ENCODE results near the gene FSTL1.

DNA sequence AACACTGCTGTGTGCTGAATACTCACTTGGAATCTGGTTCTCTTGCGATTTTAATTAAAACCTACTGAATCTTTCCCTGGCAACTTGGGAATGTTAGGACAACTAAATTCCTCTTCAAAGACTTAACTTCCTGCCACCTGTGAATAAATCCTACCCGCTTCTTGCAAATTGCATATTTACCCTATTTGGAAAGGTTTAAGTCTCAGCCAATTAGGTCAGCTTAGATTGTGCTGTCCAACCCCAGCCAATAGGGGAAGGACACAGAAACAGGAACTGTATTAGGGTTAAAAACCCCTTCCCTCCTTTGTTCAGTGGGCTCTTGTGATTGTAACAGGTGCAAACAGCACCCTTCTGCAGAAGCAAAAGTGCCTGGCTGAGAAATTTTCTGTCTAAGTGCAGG is 38.6 kb upstream of the FSTL1 start:
- TF ChIP-seq, protein P1, sequence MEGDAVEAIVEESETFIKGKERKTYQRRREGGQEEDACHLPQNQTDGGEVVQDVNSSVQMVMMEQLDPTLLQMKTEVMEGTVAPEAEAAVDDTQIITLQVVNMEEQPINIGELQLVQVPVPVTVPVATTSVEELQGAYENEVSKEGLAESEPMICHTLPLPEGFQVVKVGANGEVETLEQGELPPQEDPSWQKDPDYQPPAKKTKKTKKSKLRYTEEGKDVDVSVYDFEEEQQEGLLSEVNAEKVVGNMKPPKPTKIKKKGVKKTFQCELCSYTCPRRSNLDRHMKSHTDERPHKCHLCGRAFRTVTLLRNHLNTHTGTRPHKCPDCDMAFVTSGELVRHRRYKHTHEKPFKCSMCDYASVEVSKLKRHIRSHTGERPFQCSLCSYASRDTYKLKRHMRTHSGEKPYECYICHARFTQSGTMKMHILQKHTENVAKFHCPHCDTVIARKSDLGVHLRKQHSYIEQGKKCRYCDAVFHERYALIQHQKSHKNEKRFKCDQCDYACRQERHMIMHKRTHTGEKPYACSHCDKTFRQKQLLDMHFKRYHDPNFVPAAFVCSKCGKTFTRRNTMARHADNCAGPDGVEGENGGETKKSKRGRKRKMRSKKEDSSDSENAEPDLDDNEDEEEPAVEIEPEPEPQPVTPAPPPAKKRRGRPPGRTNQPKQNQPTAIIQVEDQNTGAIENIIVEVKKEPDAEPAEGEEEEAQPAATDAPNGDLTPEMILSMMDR (IDR thresholded peaks at IDR 0.05), result no peak
- TF ChIP-seq POLR2A (IDR thresholded peaks at IDR 0.05), result no peak
